Right ventricle myocardium superior (tissue), 1 donor: ENCODE measurements around the gene PCBP4. TPM values are rescaled to one million over a fixed set of nuclear protein-coding genes. Genes with fewer than 3 reads are reported as not detected.

Experiments used
- ATAC-seq: fragments of 200-7000 bp; cut with Tn5 transposase; one replicate; pipeline ENCODE4 v1.9.1; 2020; ENCODE audit warnings: mild to moderate bottlenecking; ENCODE audit not compliant: poor library complexity
- DNase-seq: peaks from one replicate; pipeline ENCODE4 v3.0.0-alpha.2; 2020
- intact Hi-C: fragments of 100-400 bp; cut with DNase I; formaldehyde crosslinking; loops from one replicate; pipeline ENCODE4 v1.11.2; 2022
- long read RNA-seq: library from polyadenylated mRNA; unstranded; transcript quantifications from one replicate; pipeline ENCODE4 v2.0.0, GENCODE V29; 2021
- total RNA-seq: library from RNA; stranded (reverse); fragmentation: NEBNext Ultra II Directional; extraction: Animal tissue kit (Norgen Biotek cat#: 25700); gene quantifications from one replicate; pipeline ENCODE4 v1.2.1, GENCODE V29; 2021
- donor health status: DM: no; HTN: yes; CAD: no; lungs with severe emphysema.

The PCBP4 gene
- total RNA-seq: 64.1 TPM
- long read RNA-seq, transcript PCBP4-202 (13 exons, 2,015 nt): major isoform, 79 of 208 reads
- long read RNA-seq, transcript PCBP4-205 (14 exons, 2,147 nt): minor isoform, 34 of 208 reads
- long read RNA-seq, partial matches to known transcripts: 13 of 208 reads
- long read RNA-seq, other reads (novel, unspliced or antisense): 81 of 208 reads

DNA sequence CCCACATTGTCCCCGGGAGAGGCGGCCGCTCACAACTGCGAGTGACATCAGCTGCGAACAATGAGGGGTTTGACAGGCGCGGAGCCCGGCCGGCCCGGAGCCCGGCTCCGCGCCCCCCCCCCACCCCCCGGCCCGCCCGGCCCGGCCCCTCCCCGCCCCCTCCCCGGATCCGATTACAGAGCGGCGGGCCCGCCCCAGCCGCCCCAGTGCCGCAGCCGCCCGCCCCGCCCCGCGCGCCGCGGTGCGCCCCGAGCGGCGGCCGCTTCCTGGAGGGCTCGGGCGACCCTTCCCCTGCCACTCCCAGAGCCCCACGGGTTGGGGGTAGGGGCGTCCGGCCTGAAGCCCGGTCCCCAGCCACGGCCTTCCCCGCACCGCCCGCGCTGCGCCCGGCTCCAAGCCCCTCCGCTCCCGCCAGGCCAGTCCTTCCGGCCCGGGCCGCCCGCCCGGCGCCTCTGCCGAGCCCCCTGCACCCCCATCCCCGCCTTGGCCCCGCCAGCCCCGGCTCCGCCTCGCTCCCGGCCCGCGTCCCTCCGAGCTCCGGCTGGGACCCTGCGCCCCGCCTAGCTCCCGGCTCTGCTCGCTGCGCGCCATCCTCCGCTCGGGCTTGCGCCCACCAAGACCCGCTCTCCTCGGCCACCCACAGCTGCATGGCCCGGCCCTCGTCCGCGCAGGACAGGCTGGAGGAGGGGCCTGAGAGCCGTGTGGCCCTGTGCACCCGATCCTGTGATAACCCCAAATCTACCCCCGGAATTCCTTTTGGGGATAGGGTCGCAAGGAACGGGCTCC, at the start of gene PCBP4:
Gene PCBP4 (minus strand): TSS at position 71 of the 786 bp plus-strand sequence. CDS start 6,214 bp downstream, outside the sequence.
- DNase-seq: peak; percentile 87
- peak; percentile 72 for ATAC-seq
- intact Hi-C loops: no loop called here

DNA sequence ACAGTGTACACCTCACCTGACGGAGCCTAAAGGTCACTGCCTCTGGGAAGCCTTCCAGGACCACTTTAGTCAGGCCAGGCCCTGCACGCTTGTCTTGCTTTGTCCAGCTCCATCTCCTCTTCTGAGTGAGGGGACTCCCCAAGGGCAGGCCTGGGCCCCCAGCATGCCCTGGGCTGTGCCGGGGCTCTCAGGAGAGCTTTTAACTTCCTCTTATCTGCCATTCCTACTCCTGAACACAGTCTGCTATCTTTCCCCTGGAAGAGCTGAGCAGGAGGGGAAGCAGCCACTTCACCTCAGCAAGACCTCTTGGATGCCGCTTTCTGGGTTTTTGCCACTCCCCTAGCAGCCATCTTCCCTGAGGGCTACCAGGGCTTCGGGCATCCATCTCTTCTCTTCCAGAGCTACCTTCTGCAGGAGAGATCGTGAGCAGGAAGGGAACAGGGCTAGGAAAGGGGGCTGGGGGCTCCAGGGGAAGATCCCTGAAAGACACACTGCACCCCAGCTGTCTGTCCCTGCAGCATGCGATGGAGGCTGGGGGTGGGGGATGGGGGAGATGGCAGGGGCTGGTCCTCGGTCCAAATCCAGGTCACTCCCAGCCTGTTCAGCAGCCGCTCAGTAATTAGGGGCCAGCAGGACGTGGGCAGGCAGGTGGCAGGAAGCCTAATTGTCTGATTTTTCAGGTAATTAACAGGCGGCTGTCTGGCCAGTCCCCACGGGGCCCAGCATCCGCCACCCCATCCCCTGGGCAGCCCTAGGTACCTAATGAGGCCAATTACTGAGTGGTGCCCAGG, 48.4 kb upstream of the PCBP4 start:
- ATAC-seq (no peak), DNase-seq (no peak)
- intact Hi-C loops: no loop called here

DNA sequence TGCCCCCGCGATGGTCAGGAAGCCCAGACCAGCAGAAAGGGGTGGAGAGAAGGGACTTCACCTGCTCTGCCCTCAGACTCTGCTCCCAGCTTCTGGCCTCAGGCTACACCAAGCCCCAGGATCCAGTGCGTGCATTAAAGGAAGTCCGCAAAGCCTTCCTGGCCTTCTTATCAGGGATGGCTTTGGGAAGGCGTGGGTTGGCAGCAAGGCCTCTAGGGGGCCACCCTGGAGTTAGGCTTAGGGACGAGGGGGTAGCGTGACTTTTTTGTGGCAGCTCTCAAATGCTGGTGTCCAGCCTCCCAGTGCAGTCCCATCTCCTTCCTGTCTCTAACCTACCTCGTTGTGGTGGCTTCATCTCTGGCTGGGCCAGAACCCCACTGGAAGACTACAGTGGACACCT, 47.4 kb upstream of the PCBP4 start:
- intact Hi-C loops: no loop called here
- DNase-seq (no peak), ATAC-seq (no peak)

DNA sequence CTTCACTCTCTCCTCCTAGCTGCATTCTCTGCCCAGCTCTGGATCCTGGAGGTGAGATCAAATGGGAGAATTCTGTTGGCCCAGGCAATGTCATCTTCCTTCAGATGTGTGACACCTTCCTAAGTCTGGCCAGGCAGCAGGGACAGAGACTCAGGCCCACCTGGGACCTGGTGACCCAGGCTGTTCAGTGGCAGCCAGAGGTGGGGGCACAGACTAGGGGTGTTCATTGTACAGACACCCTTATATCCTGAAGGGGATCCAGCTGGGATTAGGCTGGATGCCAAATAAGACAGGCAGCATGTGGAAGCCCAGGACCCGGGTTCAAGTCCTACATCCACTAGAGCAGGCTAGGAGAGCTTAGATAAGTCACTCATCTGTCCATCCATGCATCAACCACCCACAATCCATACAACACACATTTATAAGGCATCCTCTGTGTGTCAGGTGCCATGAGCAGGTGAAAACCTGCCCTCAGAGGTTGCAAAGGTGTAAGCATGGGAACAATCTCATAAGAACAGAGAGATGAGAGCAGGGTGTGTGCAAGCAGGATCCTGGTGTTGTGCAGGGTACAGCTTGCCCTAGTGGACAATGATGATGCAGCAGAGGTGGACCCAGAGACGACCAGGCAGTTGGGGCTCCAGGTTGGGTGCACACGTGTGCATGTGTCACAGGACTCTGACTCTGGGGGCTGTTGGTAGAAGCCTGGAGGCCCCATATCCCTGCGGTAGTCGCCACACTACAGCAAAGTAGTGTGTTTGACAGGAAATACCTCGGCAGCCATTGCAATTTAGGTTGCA, 46.7 kb upstream of the PCBP4 start:
- intact Hi-C loops: no loop called here
- ATAC-seq (no peak), DNase-seq (no peak)

DNA sequence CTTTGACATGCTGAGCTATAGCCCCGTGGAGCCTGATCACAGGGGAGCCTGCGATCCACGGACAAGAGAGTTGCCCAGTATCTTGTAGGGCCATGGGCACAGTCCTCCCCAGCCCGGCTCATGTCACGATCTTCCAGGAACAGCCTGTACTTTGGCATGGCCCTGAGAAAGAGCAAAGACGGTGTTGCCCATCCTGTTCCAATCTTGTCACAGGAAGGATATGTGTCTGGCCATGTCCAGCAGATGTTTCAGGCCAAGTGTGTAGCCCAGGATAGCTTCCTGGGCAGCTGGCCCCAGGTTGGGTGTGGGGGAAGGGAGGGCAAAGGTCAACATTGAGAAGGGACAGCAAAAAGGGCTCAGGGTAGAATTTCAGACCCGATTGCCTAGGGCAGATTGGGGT, 45.4 kb upstream of the PCBP4 start:
- intact Hi-C loops: no loop called here
- DNase-seq: no peak
- peak; percentile 20 for ATAC-seq

DNA sequence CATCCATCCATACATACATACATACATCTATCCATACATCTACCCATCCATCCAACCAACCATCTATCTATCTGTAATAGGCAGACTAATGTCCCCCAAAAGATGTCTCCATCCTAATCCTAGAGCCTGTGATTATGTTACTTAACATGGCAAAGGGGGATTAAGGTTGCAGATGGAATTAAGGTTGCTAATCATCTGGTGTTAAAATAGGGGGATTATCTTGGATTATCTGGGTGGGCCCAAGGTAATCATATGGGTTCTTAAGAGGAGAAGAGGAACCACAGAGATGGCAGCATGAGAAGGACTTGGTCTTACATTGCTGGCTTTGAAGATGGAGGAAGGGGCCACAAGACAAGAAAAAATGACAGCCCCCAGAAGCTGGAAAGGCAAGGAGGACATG, 43.2 kb upstream of the PCBP4 start:
- ATAC-seq: no peak

DNA sequence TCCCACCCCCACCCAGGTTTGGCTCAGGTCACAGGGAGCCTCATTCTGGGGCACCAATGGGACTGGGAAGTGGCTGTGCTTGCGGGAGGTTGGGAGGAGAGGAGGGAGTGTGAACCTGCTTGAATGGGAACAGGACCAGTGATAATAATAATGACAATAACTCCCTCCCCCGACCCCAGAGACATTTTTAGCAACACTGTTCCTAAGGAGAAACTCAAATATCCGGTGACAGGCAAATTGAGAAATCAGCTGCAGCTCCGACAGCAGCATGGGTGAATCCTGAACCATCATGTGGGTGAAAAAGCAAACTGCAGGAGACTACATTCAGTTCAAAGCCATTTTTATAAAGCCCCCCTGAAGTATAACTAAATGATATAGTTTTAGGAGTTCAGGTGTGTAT, 40.0 kb upstream of the PCBP4 start:
- intact Hi-C loops: loop anchor here (10.0 kb wide), 1 partner anchor 338 kb away; no protein-coding TSS in a partner anchor
- DNase-seq: no peak
- ATAC-seq: no peak

More for the DNA sequence above, 43.2 kb upstream of the PCBP4 start:
- intact Hi-C loops: no loop called here
- DNase-seq: no peak

DNA sequence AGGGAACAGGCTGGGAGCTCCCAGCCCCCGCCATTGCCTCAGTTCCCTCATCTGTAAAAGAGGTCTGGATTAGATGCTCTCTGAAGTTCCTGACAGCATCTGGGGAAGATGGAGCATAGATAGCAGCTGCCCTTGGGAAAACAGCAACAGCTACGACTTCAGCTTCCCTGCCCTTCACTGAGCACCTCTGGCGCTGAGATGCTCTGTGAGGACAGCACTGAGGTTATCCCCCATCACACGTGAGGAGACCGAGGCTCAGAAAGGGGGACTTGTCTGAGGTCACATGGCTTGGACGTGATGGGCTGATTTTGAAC, 39.5 kb upstream of the PCBP4 start:
- ATAC-seq (no peak), DNase-seq (no peak)
- intact Hi-C loops: loop anchor here (10.0 kb wide), 1 partner anchor 338 kb away; no protein-coding TSS in a partner anchor

DNA sequence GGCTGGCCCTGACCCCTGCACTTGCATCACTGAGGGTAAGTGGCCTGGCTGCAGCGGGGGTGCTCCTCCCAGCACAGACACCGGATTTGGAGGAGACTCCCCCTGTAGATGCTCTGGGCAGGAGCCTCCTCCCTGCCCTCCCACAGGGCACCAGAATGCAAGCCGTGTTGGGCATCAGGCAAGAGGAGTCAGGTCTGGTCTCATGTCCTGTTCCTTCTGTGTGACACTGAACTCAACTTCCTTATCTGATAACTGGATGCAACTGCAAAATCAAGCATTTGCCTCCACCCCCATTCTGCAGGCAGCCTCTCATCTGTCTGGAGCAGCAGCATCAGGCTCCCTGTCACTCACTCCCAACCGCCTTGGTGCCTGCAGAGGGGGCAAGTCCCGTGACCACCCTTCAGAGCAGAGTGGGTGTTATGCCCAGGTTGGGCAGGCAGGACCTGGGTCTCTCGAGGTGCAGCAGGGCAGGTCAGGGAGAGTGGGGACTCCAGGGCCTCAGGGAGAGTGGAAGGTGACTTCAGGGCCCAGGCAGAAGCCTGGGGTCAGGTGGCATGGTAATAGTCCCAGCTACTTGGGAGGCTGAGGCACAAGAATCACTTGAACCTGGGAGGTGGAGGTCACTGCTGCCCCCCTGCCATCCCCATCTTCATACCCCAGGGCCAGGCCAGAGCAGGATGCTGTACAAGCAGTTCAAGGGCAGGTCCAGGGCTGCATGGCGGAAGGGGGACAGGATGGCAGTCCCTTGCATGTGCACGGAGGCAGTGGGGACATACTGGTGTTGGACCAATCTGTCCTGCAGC, 39.0 kb upstream of the PCBP4 start:
- DNase-seq: no peak
- ATAC-seq: no peak
- intact Hi-C loops: loop anchor here (10.0 kb wide), 1 partner anchor 339 kb away; no protein-coding TSS in a partner anchor

DNA sequence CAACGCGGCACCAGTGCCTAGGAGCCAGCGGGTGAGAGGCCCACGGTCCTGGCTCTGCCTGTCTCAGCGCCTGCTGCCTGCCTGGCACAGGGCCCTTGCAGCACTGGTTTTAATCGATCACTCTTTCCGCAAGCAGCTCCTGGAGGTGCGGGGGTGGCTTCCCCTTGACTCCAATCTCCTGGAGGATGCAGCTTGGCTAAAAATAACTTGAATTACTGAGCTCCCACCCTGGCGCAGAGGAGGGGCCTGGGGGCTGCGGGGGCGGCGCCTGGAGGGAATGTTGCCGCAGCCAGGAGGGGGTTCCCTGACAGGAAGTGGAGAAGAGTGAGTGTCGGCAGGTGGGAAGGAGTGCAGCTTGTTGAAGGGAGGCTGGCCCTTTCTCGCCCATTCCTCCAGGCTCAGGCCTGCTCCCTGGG, 38.3 kb upstream of the PCBP4 start:
- intact Hi-C loops: loop anchor here (2.0 to 10.0 kb wide), 2 partner anchors 117 to 339 kb away; no protein-coding TSS in a partner anchor
- ATAC-seq: peak; percentile 30
- no peak for DNase-seq

DNA sequence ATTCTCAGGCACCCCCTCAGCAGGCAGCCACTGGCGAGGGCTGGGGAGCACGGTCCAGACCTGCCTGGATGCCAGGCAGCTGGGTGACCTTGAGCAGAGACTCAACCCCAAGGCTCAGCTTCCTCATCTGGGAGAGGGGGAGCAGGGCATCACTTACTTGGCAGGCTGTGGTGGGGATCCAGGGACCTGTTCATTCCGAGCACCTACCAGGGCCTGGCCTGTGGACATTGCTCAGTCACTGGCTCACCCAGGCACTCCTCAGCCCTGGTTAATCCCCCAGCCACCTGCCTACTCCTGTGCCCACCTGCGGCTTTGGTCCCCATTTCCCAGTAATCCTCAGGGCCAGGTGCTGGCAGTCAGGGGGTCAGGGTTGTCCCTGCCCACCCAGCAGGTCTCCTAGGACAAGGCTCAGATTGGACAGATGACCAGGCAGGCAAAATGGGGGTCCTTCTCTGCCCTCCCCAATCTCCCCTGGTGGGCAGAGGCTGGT, 37.7 kb upstream of the PCBP4 start:
- ATAC-seq (peak; percentile 5), DNase-seq (no peak)
- intact Hi-C loops: loop anchor here (2.0 to 10.0 kb wide), 3 partner anchors 47 to 340 kb away; no protein-coding TSS in a partner anchor

DNA sequence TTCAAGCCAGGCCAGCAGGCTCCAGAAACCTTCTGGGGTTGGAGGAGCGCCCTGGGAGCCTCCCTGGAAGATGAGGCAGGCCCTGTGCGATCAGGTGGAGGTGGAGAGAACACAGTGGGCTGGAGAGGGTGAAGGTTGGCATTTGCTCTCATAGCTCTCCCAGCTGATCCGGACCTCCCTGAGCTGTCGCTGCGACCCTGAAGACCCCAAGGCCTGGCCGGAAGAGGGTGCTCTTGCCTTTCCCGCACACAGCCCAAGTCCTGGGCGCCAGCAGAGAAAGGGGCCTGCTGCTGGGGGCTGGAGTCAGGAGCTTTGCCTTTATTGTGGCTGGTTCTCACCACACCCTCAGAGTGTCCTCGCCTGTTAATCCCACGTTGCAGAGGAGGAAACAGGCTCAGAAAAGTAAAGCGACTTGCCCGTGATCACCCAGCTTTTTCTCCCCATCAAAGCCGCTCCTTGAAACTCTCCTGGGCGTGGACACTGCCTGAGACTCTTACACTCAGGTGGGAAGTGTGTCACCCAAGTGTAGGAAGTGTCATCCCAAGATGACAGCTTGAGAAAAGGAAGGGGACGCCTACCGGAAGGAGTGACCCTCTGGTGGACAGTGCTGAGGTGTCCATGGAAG, 37.0 kb upstream of the PCBP4 start:
- intact Hi-C loops: loop anchor here (2.0 to 10.0 kb wide), 3 partner anchors 48 to 341 kb away; no protein-coding TSS in a partner anchor
- peak; percentile 68 for DNase-seq
- peak; percentile 82 for ATAC-seq

DNA sequence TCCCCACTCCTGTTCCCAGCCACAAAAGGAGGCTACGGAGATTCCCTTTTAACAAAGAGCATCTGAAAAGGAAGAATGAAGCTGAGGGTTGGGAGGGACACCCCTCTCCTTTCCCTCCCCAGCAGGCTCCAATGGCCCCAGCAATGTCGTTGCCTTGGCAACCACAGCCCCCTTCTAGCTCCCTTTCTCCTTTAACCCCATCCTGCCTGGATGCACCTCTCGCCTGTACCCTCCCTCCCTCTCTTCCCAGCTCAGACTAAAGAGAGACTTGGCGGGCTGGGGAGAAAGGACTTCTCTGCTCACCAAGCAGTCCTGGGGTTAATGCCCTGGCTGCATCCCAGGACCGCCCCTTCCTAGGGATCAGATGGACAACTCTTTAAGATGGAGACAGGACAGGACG, 35.5 kb upstream of the PCBP4 start:
- ATAC-seq: no peak
- intact Hi-C loops: loop anchor here (5.0 to 10.0 kb wide), 2 partner anchors 50 to 342 kb away; no protein-coding TSS in a partner anchor
- DNase-seq: no peak

DNA sequence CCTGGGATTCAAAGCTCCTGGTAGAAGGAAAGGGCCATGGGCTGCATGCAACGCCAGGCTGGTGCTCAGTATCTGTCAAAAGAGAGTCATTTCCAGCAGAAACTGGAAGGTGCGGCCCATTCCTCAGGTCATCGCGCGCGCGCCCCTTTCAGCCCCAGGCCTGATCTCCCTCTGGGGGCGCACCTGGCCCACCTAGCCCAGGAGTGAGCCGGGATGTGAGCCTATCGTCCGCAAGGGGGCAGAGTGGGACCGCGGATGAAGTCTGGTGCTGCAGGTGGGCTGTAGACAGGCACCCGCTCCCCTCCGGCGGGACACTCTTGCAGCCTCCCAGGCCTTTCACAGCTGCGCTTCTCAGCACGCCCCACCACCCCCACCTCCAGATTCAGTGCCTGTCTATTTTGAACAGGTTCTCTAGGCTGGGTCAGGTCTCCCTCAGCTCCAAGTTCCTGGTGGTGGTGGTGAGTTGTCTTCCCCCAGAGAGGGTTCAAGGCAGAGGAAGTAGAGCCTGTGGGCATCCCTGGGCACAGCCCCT, 34.3 kb upstream of the PCBP4 start:
- peak; percentile 68 for ATAC-seq
- intact Hi-C loops: loop anchor here (5.0 to 10.0 kb wide), 2 partner anchors 51 to 343 kb away; no protein-coding TSS in a partner anchor
- DNase-seq: peak; percentile 85

DNA sequence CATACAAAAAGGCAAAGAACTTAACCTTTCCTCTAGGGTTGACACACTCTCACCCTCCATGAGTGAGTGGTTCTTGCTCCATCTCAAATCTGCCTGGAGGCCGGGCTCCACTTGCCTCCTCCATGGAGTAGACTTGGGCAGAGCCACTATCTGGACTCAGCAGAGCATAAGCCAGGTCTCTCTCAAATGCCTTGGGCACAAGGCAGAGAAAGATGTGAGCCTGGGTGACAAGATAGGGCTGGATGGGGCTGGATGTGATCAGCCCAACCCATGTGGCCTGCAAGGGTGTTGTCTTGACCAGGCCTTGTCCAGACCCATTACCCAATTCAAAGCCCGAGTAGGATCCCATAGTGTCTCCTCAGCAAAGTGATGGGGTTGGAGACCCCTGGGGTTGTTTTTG, 32.6 kb upstream of the PCBP4 start:
- intact Hi-C loops: loop anchor here (1.0 to 10.0 kb wide), 3 partner anchors 52 to 345 kb away; no protein-coding TSS in a partner anchor
- ATAC-seq: no peak
- DNase-seq: no peak

DNA sequence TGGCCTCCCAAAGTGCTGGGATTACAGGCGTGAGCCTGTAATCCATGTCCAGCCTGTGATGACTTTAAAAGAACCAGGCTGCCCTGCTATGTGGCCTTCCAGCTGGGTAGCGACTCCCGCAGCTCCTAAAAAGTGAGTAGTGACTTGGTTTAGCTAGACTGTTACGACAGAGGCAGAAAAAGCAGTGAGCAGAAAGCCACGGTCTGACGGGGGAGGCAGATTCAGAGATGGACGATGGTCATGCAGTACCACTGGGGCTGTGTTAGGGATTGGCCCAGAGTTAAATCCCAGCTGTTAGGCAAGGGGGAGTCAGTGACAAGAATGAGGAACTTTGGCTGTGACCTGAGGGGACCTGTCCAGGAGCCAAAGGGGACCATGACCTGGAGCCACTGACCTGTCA, 31.5 kb upstream of the PCBP4 start:
- intact Hi-C loops: no loop called here
- no peak for DNase-seq

More for the DNA sequence above, 31.5 kb upstream of the PCBP4 start:
- no peak for ATAC-seq
